Occipital lobe (tissue), 2 donors: ENCODE data around the gene VIT. TPM values are rescaled to one million over a fixed set of nuclear protein-coding genes. Genes with fewer than 3 reads are reported as not detected.

Experiments used
- DNase-seq: peaks from one replicate; lab custom pipeline; 2025; lab: John Stamatoyannopoulos, UW
- total RNA-seq: library from RNA; depleted of rRNA; stranded (reverse); fragments of >200 nt; gene quantifications from one replicate; pipeline ENCODE4 v1.2.3, GENCODE V29; 2014

VIT gene
- total RNA-seq, 1 donor from 2014 or later: not detected

- DNase-seq: no peak
These were observed 11.7 kb downstream of the VIT start for GRCh38 chr2:36708041-36708741.

GRCh38 chr2:36710858-36711515, 14.5 kb downstream of the VIT start:
- DNase-seq: no peak

- DNase-seq: no peak
These were observed 15.3 kb downstream of the VIT start for GRCh38 chr2:36711741-36712314.

GRCh38 chr2:36713310-36713709, 16.8 kb downstream of the VIT start:
- DNase-seq: no peak

GRCh38 chr2:36716111-36716510, 19.6 kb downstream of the VIT start:
- no peak for DNase-seq

- no peak for DNase-seq
These were observed 21.2 kb downstream of the VIT start for GRCh38 chr2:36717603-36718266.

- DNase-seq: no peak
These were observed 31.0 kb downstream of the VIT start for GRCh38 chr2:36727550-36727949.

- no peak for DNase-seq
These were observed 32.6 kb downstream of the VIT start for GRCh38 chr2:36729067-36729466.

GRCh38 chr2:36731941-36732672, 35.6 kb downstream of the VIT start:
- DNase-seq: no peak

GRCh38 chr2:36732673-36733036, 36.1 kb downstream of the VIT start:
- no peak for DNase-seq

GRCh38 chr2:36733215-36733614, 36.7 kb downstream of the VIT start:
- no peak for DNase-seq

GRCh38 chr2:36734304-36734703, 37.8 kb downstream of the VIT start:
- DNase-seq: no peak

- DNase-seq: no peak
These were observed 40.7 kb downstream of the VIT start for GRCh38 chr2:36737131-36737750.

- no peak for DNase-seq
These were observed 43.6 kb downstream of the VIT start for GRCh38 chr2:36740061-36740460.

- DNase-seq: no peak
These were observed 44.8 kb downstream of the VIT start for GRCh38 chr2:36741188-36741837.

GRCh38 chr2:36743954-36744353, 47.4 kb downstream of the VIT start:
- no peak for DNase-seq

- no peak for DNase-seq
These were observed 51.7 kb downstream of the VIT start for GRCh38 chr2:36748166-36748565.

GRCh38 chr2:36750101-36750500, 53.6 kb downstream of the VIT start:
- DNase-seq: no peak

GRCh38 chr2:36753706-36754221, 57.3 kb downstream of the VIT start:
- DNase-seq: no peak

GRCh38 chr2:36754578-36754977, 58.1 kb downstream of the VIT start:
- no peak for DNase-seq

GRCh38 chr2:36756438-36756837, 59.9 kb downstream of the VIT start:
- no peak for DNase-seq
